Measurements from ENCODE around the gene CYGB. TPM values are rescaled to one million over a fixed set of nuclear protein-coding genes. Genes with fewer than 3 reads are reported as not detected.

Gene CYGB
- total and polyA plus RNA-seq, 10 of the 15 experiments (the other 5 are each of a cell fraction or from before 2014, with no cell fraction given), result 0.34 TPM; not detected in 9

- H2AFZ ChIP-seq (ENCODE audit: control insufficient read depth, low read depth, low read length), result no peak overlapping the region
- ATAC-seq (no peak), FAIRE-seq (no peak), DNase-seq (ENCODE audit: low read depth, low spot score) (no peak)
- H3K27me3 ChIP-seq (replicated peaks in 1 of 2; ENCODE audit: control insufficient read depth in 2 of 2, insufficient read depth in 2 of 2, low read length in 1 of 2), result peaks cover 5 to 9% of the 10 kb centered on the region in 2 experiments
- H4K20me1 ChIP-seq (ENCODE audit: control insufficient read depth, insufficient read depth), result no peaks in the 10 kb centered on the region
- no peak overlapping the region for H3K4me2 ChIP-seq (ENCODE audit: control insufficient read depth, insufficient read depth)
- H3K36me3 ChIP-seq (ENCODE audit: control insufficient read depth in 2 of 2, insufficient read depth in 2 of 2, low read length in 1 of 2), result no peaks in the 10 kb centered on the region
- in situ Hi-C loops (cut with MboI), result no loop called here
- RAD21 ChIA-PET (ENCODE audit: unreplicated experiment), result no interaction called here
- intact Hi-C loops (cut with micrococcal nuclease; ENCODE audit: unreplicated experiment), result no loop called here
- no TSS peak for BruUV-seq (replicated peaks)
- no peak overlapping the region for H3K27ac ChIP-seq (ENCODE audit: control insufficient read depth, insufficient read depth)
- CTCF ChIA-PET, result interaction anchor here (1.6 kb wide), 1 partner anchor 11 kb away, joined by 6 read pairs; no protein-coding TSS in a partner anchor
- no peak overlapping the region for H3K9ac ChIP-seq (ENCODE audit: control insufficient read depth, insufficient read depth, low read length)
- H3K79me2 ChIP-seq (ENCODE audit: control insufficient read depth, insufficient read depth, low read length), result no peaks in the 10 kb centered on the region
- SMC1A ChIA-PET (ENCODE audit: uncharacterized antibody, unreplicated experiment), result no interaction called here
- POLR2A ChIA-PET, result no interaction called here
- no peaks in the 10 kb centered on the region for H3K9me3 ChIP-seq (replicated peaks; ENCODE audit: control insufficient read depth, insufficient read depth, low read length)
- H3K4me1 ChIP-seq (ENCODE audit: control insufficient read depth, insufficient read depth, low read length), result no peaks in the 10 kb centered on the region
- TF ChIP-seq SMAD1 (IDR thresholded peaks at IDR 0.05; ENCODE audit: low read depth, partially characterized antibody), result no peak
- TF ChIP-seq RB1 (IDR thresholded peaks at IDR 0.05; ENCODE audit: borderline replicate concordance), result no peak
- H3K4me3 ChIP-seq, result no peak overlapping the region
- WGBS (ENCODE audit: insufficient coverage, insufficient replicate concordance, low lambda C conversion rate, missing lambda C conversion rate), result 55% methylated on average over 9 of the region's 9 CpGs
Observed at GRCh38 chr17:76538941-76539570, 1.5 kb upstream of the CYGB start.

DNA sequence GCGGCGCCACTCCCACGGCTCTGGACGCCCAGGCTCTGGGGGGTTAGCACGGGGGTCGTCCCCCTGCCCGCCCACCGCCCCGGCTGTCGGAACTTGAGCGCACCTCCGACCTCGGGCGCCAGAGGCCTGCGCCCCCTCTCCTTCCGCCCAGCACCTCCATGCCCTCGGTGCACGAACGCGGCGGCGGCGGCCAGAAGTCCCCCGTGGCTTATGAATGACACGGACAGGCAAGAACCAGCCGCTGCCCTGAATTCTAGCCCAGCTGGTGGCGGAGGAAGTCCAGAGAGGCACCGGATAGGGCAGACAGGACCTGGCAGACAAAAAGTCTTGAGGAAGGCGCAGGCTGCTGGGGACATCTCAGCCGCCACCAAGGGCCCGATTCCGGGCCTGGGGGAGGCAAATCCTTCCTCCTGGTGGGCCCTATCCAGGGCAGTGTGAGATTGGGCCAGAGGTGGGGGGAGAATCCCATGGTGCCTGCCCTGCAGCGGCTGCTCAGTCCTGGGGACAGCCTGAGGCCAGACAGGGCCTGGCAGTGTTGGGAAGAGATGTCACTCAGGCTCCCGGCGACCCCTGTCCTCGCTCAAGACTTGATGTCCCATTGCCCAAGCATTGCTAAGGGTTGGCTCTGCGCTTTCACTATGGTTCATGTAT lies 897 bp upstream of the CYGB start:
- no peak overlapping the region for H3K4me3 ChIP-seq
- H2AFZ ChIP-seq (ENCODE audit: control insufficient read depth, low read depth, low read length), result no peak overlapping the region
- peaks cover 5 to 7% of the 10 kb centered on the region in 2 experiments for H3K27me3 ChIP-seq (replicated peaks in 1 of 2; ENCODE audit: control insufficient read depth in 2 of 2, insufficient read depth in 2 of 2, low read length in 1 of 2)
- in situ Hi-C loops (cut with MboI), result no loop called here
- no peaks in the 10 kb centered on the region for H4K20me1 ChIP-seq (ENCODE audit: control insufficient read depth, insufficient read depth)
- no peaks in the 10 kb centered on the region for H3K9me3 ChIP-seq (replicated peaks; ENCODE audit: control insufficient read depth, insufficient read depth, low read length)
- ChIA-PET POLR2A (no interaction called here), CTCF (no interaction called here), SMC1A (ENCODE audit: uncharacterized antibody, unreplicated experiment) (no interaction called here), RAD21 (ENCODE audit: unreplicated experiment) (no interaction called here)
- ATAC-seq, result no peak
- no peak for TF ChIP-seq YY1 (IDR thresholded peaks at IDR 0.05; ENCODE audit: low read depth, low read length)
- TF ChIP-seq, protein P1, sequence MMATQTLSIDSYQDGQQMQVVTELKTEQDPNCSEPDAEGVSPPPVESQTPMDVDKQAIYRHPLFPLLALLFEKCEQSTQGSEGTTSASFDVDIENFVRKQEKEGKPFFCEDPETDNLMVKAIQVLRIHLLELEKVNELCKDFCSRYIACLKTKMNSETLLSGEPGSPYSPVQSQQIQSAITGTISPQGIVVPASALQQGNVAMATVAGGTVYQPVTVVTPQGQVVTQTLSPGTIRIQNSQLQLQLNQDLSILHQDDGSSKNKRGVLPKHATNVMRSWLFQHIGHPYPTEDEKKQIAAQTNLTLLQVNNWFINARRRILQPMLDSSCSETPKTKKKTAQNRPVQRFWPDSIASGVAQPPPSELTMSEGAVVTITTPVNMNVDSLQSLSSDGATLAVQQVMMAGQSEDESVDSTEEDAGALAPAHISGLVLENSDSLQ (IDR thresholded peaks at IDR 0.05), result no peak
- no peak for TF ChIP-seq ZNF384 (IDR thresholded peaks at IDR 0.05; ENCODE audit: borderline replicate concordance, low read depth, low read length)
- no peak for TF ChIP-seq ZNF622 (IDR thresholded peaks at IDR 0.05)
- TF ChIP-seq NFYB (IDR thresholded peaks at IDR 0.05; ENCODE audit: insufficient read depth, low read depth, low read length), result no peak
- no peak for TF ChIP-seq CHD1 (IDR thresholded peaks at IDR 0.05; ENCODE audit: low read depth, low read length)
- no peak for TF ChIP-seq NBN (IDR thresholded peaks at IDR 0.05)
- TF ChIP-seq SIX5 (IDR thresholded peaks at IDR 0.05; ENCODE audit: low read depth, low read length, severe bottlenecking), result no peak
- TF ChIP-seq, protein P2, sequence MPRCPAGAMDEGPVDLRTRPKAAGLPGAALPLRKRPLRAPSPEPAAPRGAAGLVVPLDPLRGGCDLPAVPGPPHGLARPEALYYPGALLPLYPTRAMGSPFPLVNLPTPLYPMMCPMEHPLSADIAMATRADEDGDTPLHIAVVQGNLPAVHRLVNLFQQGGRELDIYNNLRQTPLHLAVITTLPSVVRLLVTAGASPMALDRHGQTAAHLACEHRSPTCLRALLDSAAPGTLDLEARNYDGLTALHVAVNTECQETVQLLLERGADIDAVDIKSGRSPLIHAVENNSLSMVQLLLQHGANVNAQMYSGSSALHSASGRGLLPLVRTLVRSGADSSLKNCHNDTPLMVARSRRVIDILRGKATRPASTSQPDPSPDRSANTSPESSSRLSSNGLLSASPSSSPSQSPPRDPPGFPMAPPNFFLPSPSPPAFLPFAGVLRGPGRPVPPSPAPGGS (IDR thresholded peaks at IDR 0.05; ENCODE audit: borderline replicate concordance, insufficient read depth, low read depth, low read length, poor library complexity, severe bottlenecking), result peak; percentile 22
- BruUV-seq (replicated peaks), result no TSS peak
- no peak for FAIRE-seq
- no peak overlapping the region for H3K4me2 ChIP-seq (ENCODE audit: control insufficient read depth, insufficient read depth)
- no peak overlapping the region for H3K9ac ChIP-seq (ENCODE audit: control insufficient read depth, insufficient read depth, low read length)
- H3K27ac ChIP-seq (ENCODE audit: control insufficient read depth, insufficient read depth), result no peak overlapping the region
- WGBS (ENCODE audit: insufficient coverage, insufficient replicate concordance, low lambda C conversion rate, missing lambda C conversion rate), result 26% methylated on average over 28 of the region's 37 CpGs
- H3K36me3 ChIP-seq (ENCODE audit: control insufficient read depth in 2 of 2, insufficient read depth in 2 of 2, low read length in 1 of 2), result no peaks in the 10 kb centered on the region
- H3K4me1 ChIP-seq (ENCODE audit: control insufficient read depth, insufficient read depth, low read length), result no peaks in the 10 kb centered on the region
- no peak for DNase-seq (ENCODE audit: low read depth, low spot score)
- intact Hi-C loops (cut with micrococcal nuclease; ENCODE audit: unreplicated experiment), result no loop called here
- H3K79me2 ChIP-seq (ENCODE audit: control insufficient read depth, insufficient read depth, low read length), result no peaks in the 10 kb centered on the region
